Liver (tissue), 9 donors: ENCODE data around the gene SMYD2. TPM values are rescaled to one million over a fixed set of nuclear protein-coding genes. Genes with fewer than 3 reads are reported as not detected.

ENCODE experiments used
- DNase-seq: peaks from one replicate; pipeline ENCODE4 v3.0.0-alpha.2; 2017; ENCODE audit warnings: low spot score
- H3K27ac ChIP-seq, 2 donors: one replicate each; pipeline ENCODE4 v1.7.0; 2013; ENCODE audit warnings: inconsistent platforms in 2 of 2, low read length in 2 of 2, control low read depth in 1 of 2, low read depth in 1 of 2, mild to moderate bottlenecking in 1 of 2
- H3K27me3 ChIP-seq, 4 donors: one replicate each; pipeline versions ENCODE4 v1.6.1 to v1.7.0; 2013; ENCODE audit warnings: low read length in 3 of 4, inconsistent platforms in 1 of 4, mild to moderate bottlenecking in 1 of 4, moderate library complexity in 1 of 4; ENCODE audit not compliant: control insufficient read depth in 4 of 4, insufficient read depth in 4 of 4
- H3K36me3 ChIP-seq, 4 donors: one replicate each; pipeline versions ENCODE4 v1.6.1 to v1.7.0; 2013; ENCODE audit warnings: low read length in 3 of 4, mild to moderate bottlenecking in 3 of 4, low read depth in 1 of 4, moderate library complexity in 1 of 4; ENCODE audit not compliant: control insufficient read depth in 4 of 4, insufficient read depth in 3 of 4
- H3K4me1 ChIP-seq, 4 donors: one replicate each; pipeline versions ENCODE4 v1.6.1 to v1.7.0; 2013; ENCODE audit warnings: low read length in 3 of 4, mild to moderate bottlenecking in 3 of 4, moderate library complexity in 1 of 4; ENCODE audit not compliant: control insufficient read depth in 4 of 4, insufficient read depth in 4 of 4
- H3K4me3 ChIP-seq, 3 donors: one replicate each; pipeline versions ENCODE4 v1.6.1 to v1.7.0; 2013; ENCODE audit warnings: low read length in 3 of 3, control low read depth in 1 of 3, low read depth in 1 of 3, mild to moderate bottlenecking in 1 of 3
- H3K9ac ChIP-seq, 2 donors: one replicate each; pipeline ENCODE4 v1.7.0; 2013; ENCODE audit warnings: low read length in 2 of 2, mild to moderate bottlenecking in 2 of 2, moderate library complexity in 2 of 2, control low read depth in 1 of 2, low read depth in 1 of 2
- H3K9me3 ChIP-seq, 4 donors: one replicate each; pipeline versions ENCODE4 v1.6.1 to v1.7.0; 2013; ENCODE audit warnings: low read length in 3 of 4; ENCODE audit not compliant: control insufficient read depth in 4 of 4
- ATF3 ChIP-seq: IDR thresholded peaks from 2 replicates; pipeline ENCODE4 v1.6.1; 2016; ENCODE audit warnings: antibody characterized with exemption
- EGR1 ChIP-seq, 2 donors: IDR thresholded peaks; 2 replicates each; pipeline ENCODE4 v1.6.1; 2016 to 2018; ENCODE audit warnings: antibody characterized with exemption in 2 of 2, low read depth in 2 of 2
- FOXA2 ChIP-seq: IDR thresholded peaks from 2 replicates; pipeline ENCODE4 v1.6.1; 2016; ENCODE audit warnings: antibody characterized with exemption
- GABPA ChIP-seq, 2 donors: IDR thresholded peaks in 1 of 2; conservative IDR thresholded peaks in 1 of 2; 2 replicates each; pipeline ENCODE4 v1.6.1; 2016; ENCODE audit warnings: antibody characterized with exemption in 2 of 2, mild to moderate bottlenecking in 1 of 2, moderate library complexity in 1 of 2
- HNF4A ChIP-seq, 2 donors: conservative IDR thresholded peaks; 2 replicates each; pipeline ENCODE4 v1.6.1; 2016; ENCODE audit warnings: antibody characterized with exemption in 2 of 2, mild to moderate bottlenecking in 2 of 2
- HNF4G ChIP-seq: IDR thresholded peaks from 2 replicates; pipeline ENCODE4 v1.6.1; 2016; ENCODE audit warnings: antibody characterized with exemption
- JUND ChIP-seq, 2 donors: IDR thresholded peaks; 2 replicates each; pipeline ENCODE4 v1.6.1; 2016; ENCODE audit warnings: antibody characterized with exemption in 2 of 2
- MAX ChIP-seq: IDR thresholded peaks from 2 replicates; pipeline ENCODE4 v1.6.1; 2016; ENCODE audit warnings: antibody characterized with exemption
- NR2F2 ChIP-seq: IDR thresholded peaks from 2 replicates; pipeline ENCODE4 v1.6.1; 2016; ENCODE audit warnings: antibody characterized with exemption
- RAD21 ChIP-seq, 2 donors: IDR thresholded peaks; 2 replicates each; pipeline ENCODE4 v1.6.1; 2016; ENCODE audit warnings: antibody characterized with exemption in 2 of 2, mild to moderate bottlenecking in 2 of 2
- REST ChIP-seq: IDR thresholded peaks from 2 replicates; pipeline ENCODE4 v1.6.1; 2016; ENCODE audit warnings: antibody characterized with exemption, mild to moderate bottlenecking
- TAF1 ChIP-seq: conservative IDR thresholded peaks from 2 replicates; pipeline ENCODE4 v1.6.1; 2016; ENCODE audit warnings: antibody characterized with exemption, mild to moderate bottlenecking
- WGBS: extraction: QIAGEN DNeasy Blood & Tissue Kit; methylation state at CpG from one replicate; pipeline ENCODE4 v1.1.7; 2013; 5-methylcytosine and 5-hydroxymethylcytosine counted together
- polyA plus RNA-seq, 2 donors: library from polyadenylated mRNA; stranded (reverse) in 1 of 2; unstranded in 1 of 2; fragments of 200-250 nt in 1 of 2; fragments of >200 nt in 1 of 2; fragmentation: Nextera tagmentation in 1 of 2; extraction: Ambion mirVana in 1 of 2; gene quantifications; one replicate each; pipeline versions ENCODE4 v1.2.1 to v1.2.3, GENCODE V29; 2013 to 2015
- total RNA-seq, 2 donors: library from RNA; depleted of rRNA; stranded (reverse); fragments of >200 nt; gene quantifications; one replicate each; pipeline ENCODE4 v1.2.3, GENCODE V29; 2014
- donor health status: healthy.
- donor health status: healthy.
- donor health status: healthy.
- donor health status: healthy.
- donor health status: healthy.

Gene SMYD2
- total and polyA plus RNA-seq, 4 donors: 11.9 to 20.2 (median 17.2) TPM

GRCh38 chr1:214361636-214362035, 80.7 kb downstream of the SMYD2 start:
- Histone ChIP-seq H3K9ac (no peak overlapping the region), H3K4me3 (no peak overlapping the region), H3K36me3 (no peaks in the 10 kb centered on the region), H3K4me1 (no peaks in the 10 kb centered on the region), H3K27ac (no peak overlapping the region), H3K9me3 (no peaks in the 10 kb centered on the region), H3K27me3 (no peaks in the 10 kb centered on the region)
- TF ChIP-seq GABPA (IDR thresholded peaks at IDR 0.05 in 1 of 2, conservative IDR thresholded peaks at IDR 0.05 in 1 of 2) (no peak), ATF3 (no peak), HNF4G (no peak), NR2F2 (no peak), JUND (IDR thresholded peaks at IDR 0.05) (no peak), EGR1 (IDR thresholded peaks at IDR 0.05; ENCODE audit: low read depth in 2 of 2) (no peak), RAD21 (IDR thresholded peaks at IDR 0.05) (no peak), FOXA2 (no peak), REST (no peak), HNF4A (conservative IDR thresholded peaks at IDR 0.05) (no peak)
- DNase-seq: no peak
- 70% methylated on average over 1 of the region's 1 CpG for WGBS

- H3K9me3 ChIP-seq: no peaks in the 10 kb centered on the region
- no peaks in the 10 kb centered on the region for H3K36me3 ChIP-seq
- H3K27ac ChIP-seq: no peak overlapping the region
- TF ChIP-seq JUND (IDR thresholded peaks at IDR 0.05): peak; percentile 46 to 59
- TF ChIP-seq FOXA2: no peak
- TF ChIP-seq MAX: no peak
- no peaks in the 10 kb centered on the region for H3K4me1 ChIP-seq
- DNase-seq: no peak
- H3K27me3 ChIP-seq: no peaks in the 10 kb centered on the region
- H3K4me3 ChIP-seq: no peak overlapping the region
- H3K9ac ChIP-seq: no peak overlapping the region
- 78% methylated on average over 9 of the region's 9 CpGs for WGBS
These were observed 81.4 kb downstream of the SMYD2 start for GRCh38 chr1:214362188-214362882.

- 74% methylated on average over 4 of the region's 4 CpGs for WGBS
- no peak overlapping the region for H3K4me3 ChIP-seq
- H3K36me3 ChIP-seq: no peaks in the 10 kb centered on the region
- H3K27ac ChIP-seq: no peak overlapping the region
- H3K4me1 ChIP-seq: no peaks in the 10 kb centered on the region
- no peak for DNase-seq
- H3K9ac ChIP-seq: no peak overlapping the region
- H3K27me3 ChIP-seq: no peaks in the 10 kb centered on the region
- H3K9me3 ChIP-seq: no peaks in the 10 kb centered on the region
- TF ChIP-seq JUND (IDR thresholded peaks at IDR 0.05) (no peak), GABPA (IDR thresholded peaks at IDR 0.05 in 1 of 2, conservative IDR thresholded peaks at IDR 0.05 in 1 of 2) (no peak), TAF1 (no peak), EGR1 (IDR thresholded peaks at IDR 0.05; ENCODE audit: low read depth in 2 of 2) (no peak), NR2F2 (no peak), FOXA2 (no peak)
These were observed 82.4 kb downstream of the SMYD2 start for GRCh38 chr1:214363386-214363785.
